Neural crest cell (in vitro differentiated cells): Measurements from ENCODE around the gene NME5. TPM values are rescaled to one million over a fixed set of nuclear protein-coding genes. Genes with fewer than 3 reads are reported as not detected.

ENCODE experiments used
- DNase-seq: peaks from one replicate; pipeline ENCODE4 v3.0.0; 2021; ENCODE audit warnings: low read depth, mixed read lengths, low spot score
- H3K27ac Mint-ChIP-seq: one replicate; pipeline ENCODE4 v1.8.0; 2021; ENCODE audit warnings: mild to moderate bottlenecking, mixed read lengths; ENCODE audit not compliant: unreplicated experiment
- H3K27me3 Mint-ChIP-seq: 2 replicates; pipeline ENCODE4 v1.8.0; 2021; ENCODE audit warnings: low read depth, mild to moderate bottlenecking, mixed read lengths
- H3K36me3 Mint-ChIP-seq: 2 replicates; pipeline ENCODE4 v1.8.0; 2021; ENCODE audit warnings: low read depth, mild to moderate bottlenecking, mixed read lengths
- H3K4me1 Mint-ChIP-seq: 2 replicates; pipeline ENCODE4 v1.8.0; 2021; ENCODE audit warnings: mixed read lengths
- H3K4me3 Mint-ChIP-seq: one replicate; pipeline ENCODE4 v1.8.0; 2021; ENCODE audit warnings: mild to moderate bottlenecking, mixed read lengths
- H3K9me3 Mint-ChIP-seq: 2 replicates; pipeline ENCODE4 v1.8.0; 2021; ENCODE audit warnings: mixed read lengths
- long read RNA-seq: library from polyadenylated mRNA; unstranded; transcript quantifications from one replicate; pipeline ENCODE4 v2.0.0, GENCODE V29; 2020
- total RNA-seq: library from RNA; stranded (reverse); gene quantifications from 2 replicates; pipeline ENCODE4 v1.2.1, GENCODE V29; 2021
- TF ChIP-seq, protein P1 (sequence below): fragments of 200-600 bp; sonication (generic); conservative IDR thresholded peaks from 2 replicates; pipeline ENCODE4 v1.5.0; 2021; ENCODE audit warnings: antibody characterized with exemption, mild to moderate bottlenecking

NME5 gene, protein sequence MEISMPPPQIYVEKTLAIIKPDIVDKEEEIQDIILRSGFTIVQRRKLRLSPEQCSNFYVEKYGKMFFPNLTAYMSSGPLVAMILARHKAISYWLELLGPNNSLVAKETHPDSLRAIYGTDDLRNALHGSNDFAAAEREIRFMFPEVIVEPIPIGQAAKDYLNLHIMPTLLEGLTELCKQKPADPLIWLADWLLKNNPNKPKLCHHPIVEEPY
- total RNA-seq = 6.3 and 8.4 TPM in 2 replicates
- long read RNA-seq, transcript NME5-201 (6 exons, 1,198 nt) = major isoform, 5 of 13 reads
- long read RNA-seq, partial matches to known transcripts = 1 of 13 reads
- long read RNA-seq, other reads (novel, unspliced or antisense) = 5 of 13 reads

DNA sequence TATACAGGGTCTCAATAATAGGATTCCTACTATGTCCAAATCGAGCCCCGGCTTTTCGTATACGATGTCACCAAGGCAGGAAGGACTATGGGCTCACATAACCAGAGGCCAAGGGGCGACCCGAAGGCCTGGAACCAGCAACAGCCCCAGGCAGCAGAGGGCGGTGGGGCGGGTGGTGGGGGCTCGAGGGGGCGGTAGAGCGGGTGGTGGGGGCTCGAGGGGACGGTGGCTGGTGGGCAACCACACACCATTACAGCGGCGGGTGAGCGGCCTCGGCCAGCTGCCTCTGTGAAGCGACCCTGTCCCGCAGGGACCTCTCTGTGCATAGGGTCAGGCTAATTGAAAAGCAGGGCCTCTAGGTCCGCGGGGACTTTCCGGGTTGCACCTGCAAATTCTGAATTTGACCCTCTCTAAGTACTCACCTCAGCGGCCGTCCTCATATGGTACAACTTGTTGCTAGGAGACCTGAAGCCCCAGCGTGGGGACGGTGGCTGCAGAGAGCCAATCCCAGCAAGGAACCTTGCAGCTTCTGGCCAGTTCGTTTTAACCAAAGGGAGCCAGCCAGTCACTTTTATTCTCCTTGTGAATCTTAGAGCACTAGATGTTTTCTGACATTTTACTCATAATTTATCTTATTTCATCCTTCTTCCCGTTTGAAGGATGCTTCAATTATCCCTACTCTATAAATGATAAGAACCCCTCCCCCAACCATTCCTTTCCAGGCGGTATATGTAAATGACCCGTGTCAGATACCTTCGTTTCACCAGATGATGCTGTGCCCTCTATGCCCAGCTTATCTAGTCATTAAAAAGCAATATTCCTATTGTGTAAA, at the start of gene NME5:
TSS of gene NME5 (minus strand) at position 480 of the 832 bp plus-strand sequence. CDS start 648 bp downstream, outside the sequence.
- no peaks in the 10 kb centered on the region for H3K9me3 Mint-ChIP-seq
- peaks cover 12% of the 10 kb centered on the region for H3K4me1 Mint-ChIP-seq
- peak; percentile 62 for DNase-seq
- no peaks in the 10 kb centered on the region for H3K27me3 Mint-ChIP-seq
- peak within 1 kb of the TSS; percentile 50 for H3K27ac Mint-ChIP-seq
- H3K4me3 Mint-ChIP-seq = peak within 1 kb of the TSS; percentile 94
- TF ChIP-seq, protein P1, sequence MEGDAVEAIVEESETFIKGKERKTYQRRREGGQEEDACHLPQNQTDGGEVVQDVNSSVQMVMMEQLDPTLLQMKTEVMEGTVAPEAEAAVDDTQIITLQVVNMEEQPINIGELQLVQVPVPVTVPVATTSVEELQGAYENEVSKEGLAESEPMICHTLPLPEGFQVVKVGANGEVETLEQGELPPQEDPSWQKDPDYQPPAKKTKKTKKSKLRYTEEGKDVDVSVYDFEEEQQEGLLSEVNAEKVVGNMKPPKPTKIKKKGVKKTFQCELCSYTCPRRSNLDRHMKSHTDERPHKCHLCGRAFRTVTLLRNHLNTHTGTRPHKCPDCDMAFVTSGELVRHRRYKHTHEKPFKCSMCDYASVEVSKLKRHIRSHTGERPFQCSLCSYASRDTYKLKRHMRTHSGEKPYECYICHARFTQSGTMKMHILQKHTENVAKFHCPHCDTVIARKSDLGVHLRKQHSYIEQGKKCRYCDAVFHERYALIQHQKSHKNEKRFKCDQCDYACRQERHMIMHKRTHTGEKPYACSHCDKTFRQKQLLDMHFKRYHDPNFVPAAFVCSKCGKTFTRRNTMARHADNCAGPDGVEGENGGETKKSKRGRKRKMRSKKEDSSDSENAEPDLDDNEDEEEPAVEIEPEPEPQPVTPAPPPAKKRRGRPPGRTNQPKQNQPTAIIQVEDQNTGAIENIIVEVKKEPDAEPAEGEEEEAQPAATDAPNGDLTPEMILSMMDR = no peak
- H3K36me3 Mint-ChIP-seq = no peaks in the 10 kb centered on the region

DNA sequence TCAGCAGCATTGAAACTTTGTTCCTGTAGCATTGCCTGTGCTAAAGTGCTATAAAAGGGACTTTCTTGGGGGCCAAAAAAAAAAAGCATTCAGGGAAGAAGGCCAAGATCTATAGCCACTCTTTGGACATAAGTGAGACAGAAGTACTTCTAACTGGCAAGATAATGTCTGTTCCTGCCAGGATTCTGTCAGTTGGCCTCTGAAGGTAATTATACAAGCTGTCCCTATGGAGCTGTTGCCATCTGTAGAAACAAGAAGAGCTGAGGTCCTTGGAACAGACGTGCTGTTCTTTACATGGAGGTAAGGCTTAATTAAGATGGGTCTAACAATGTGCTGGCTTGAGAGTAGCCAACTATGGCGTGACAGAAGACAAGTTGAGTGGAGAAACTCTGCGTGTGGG, 49.4 kb upstream of the NME5 start:
- Mint-ChIP-seq H3K27ac (peak overlapping the region; percentile 30), H3K36me3 (peaks cover 10% of the 10 kb centered on the region), H3K4me3 (no peak overlapping the region), H3K27me3 (no peaks in the 10 kb centered on the region), H3K9me3 (no peaks in the 10 kb centered on the region), H3K4me1 (no peaks in the 10 kb centered on the region)
- TF ChIP-seq, protein P1 = no peak
- no peak for DNase-seq

DNA sequence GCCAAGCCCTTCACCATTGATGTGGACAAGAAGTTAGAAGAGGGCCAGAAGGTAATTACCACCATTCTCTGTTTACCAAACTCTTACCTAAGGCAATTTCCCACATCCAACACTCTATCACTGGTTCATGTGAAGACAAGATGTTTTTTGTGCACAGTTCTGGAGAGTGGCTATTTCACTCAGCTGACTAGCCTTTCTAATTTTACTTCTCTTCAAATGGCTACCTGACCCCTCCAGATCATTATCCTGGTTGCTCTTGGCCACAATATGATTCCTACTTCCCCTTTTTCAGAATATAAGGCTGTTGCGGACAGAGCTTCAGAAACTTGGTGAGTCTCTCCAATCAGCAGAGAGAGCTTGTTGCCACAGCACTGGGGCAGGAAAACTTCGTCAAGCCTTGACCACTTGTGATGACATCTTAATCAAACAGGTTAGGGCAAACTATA, 46.8 kb upstream of the NME5 start:
- Mint-ChIP-seq H3K27me3 (no peaks in the 10 kb centered on the region), H3K4me3 (no peak overlapping the region), H3K27ac (no peak overlapping the region), H3K36me3 (peaks cover 4% of the 10 kb centered on the region), H3K9me3 (no peaks in the 10 kb centered on the region), H3K4me1 (peaks cover 2% of the 10 kb centered on the region)
- TF ChIP-seq, protein P1 = no peak
- no peak for DNase-seq

DNA sequence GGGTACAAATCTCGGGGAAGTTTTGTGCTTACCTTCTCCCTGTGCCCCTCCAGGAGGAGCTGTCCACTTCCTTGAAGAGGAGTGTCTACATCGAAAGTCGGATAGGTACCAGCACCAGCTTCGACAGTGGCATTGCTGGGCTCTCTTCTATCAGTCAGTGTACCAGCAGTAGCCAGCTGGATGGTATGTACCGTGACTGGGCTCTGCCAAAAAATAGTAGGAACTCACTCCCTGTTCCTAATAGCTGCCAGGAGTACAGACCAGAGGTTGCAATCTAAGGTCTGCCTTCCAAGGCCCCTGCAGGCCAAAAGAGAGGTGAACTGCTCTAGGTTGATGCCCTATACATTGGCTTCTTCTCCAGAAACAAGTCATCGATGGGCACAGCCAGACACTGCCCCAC, 43.6 kb upstream of the NME5 start:
- Mint-ChIP-seq H3K27ac (no peak overlapping the region), H3K36me3 (peaks cover 2% of the 10 kb centered on the region), H3K27me3 (no peaks in the 10 kb centered on the region), H3K4me3 (no peak overlapping the region), H3K9me3 (no peaks in the 10 kb centered on the region), H3K4me1 (peaks cover 16% of the 10 kb centered on the region)
- DNase-seq = no peak
- TF ChIP-seq, protein P1 = no peak

DNA sequence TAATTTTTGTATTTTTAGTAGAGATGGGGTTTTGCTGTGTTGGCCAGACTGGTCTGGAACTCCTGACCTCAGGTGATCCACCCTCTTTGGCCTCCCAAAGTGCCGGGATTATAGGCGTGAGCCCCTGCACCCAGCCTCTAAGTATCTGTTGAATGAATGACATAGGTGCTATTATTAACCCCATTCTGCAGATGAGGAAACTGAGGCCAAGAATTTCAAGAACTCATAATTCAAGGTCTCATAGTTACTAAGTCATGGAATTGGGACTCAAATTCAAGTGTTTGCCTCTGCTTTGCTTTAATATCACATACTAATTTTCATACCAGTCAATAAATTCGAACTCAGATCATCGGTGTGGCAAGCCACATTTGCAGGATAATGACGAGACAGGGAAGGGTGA, 41.6 kb upstream of the NME5 start:
- no peak for DNase-seq
- TF ChIP-seq, protein P1 = no peak
- Mint-ChIP-seq H3K4me3 (no peak overlapping the region), H3K9me3 (no peaks in the 10 kb centered on the region), H3K27me3 (no peaks in the 10 kb centered on the region), H3K27ac (peak overlapping the region; percentile 63), H3K4me1 (peaks cover 21% of the 10 kb centered on the region), H3K36me3 (no peaks in the 10 kb centered on the region)
